NK-92 (cell line): ENCODE measurements around the gene CEP112.
"Not testable (repeated sequence)": the region's sequence is repeated elsewhere in the genome, so short reads cannot be mapped to it uniquely, and the experiment has no call there.

Experiments
- DNase-seq: peaks from one replicate; lab custom pipeline; 2025; ENCODE audit not compliant: unreplicated experiment; lab: John Stamatoyannopoulos, UW

The CEP112 gene

DNA sequence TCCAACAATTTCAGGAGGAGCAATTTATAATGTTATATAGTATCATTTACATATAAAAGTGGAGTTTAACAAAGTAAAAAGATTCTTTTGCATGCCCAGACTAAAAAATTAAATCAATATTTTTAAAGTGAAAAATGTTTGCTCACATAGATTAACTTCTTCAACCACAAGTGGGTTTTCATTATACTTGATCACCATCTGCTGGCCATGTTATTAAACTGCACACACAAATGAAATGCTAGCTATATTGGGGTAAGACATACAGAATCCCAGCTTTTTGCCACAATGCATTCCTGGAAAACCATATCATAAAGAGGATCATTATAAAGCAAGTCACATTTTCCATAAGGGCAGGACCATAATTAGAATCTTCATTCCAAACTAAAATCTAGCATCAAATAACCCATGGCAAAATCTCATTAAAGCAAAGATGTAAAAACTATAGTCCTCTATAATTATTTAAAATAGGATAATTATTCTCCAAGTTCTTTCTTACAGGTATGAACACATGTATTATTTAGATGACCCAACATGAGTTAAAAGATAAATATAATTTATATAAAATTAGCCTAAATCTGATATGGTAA lies 26.3 kb downstream of the CEP112 start:
- no peak for DNase-seq

DNA sequence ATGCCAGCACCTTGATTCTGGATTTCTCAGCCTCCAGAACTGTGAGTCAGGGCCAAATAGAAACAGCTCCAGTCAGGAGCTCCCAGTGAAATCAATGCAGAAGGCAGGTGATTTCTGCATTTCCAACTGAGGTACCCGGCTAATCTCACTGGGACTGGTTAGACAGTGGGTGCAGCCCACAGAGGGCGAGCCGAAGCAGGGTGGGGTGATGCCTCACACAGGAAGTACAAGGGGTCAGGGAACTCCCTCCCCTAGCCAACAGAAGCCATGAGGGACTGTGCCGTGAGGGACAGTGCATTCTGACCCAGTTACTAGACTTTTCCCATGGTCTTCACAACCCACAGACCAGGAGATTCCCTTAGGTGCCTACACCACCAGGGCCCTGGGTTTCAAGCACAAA lies 36.9 kb downstream of the CEP112 start:
- not testable (repeated sequence) for DNase-seq

- DNase-seq = no peak
Measured at GRCh38 chr17:66152756-66153155, 39.2 kb downstream of the CEP112 start.

GRCh38 chr17:66150708-66151107 lies 41.2 kb downstream of the CEP112 start:
- DNase-seq = no peak

GRCh38 chr17:66149562-66149961 lies 42.4 kb downstream of the CEP112 start:
- no peak for DNase-seq

- no peak for DNase-seq
Measured at GRCh38 chr17:66146394-66146793, 45.5 kb downstream of the CEP112 start.

DNA sequence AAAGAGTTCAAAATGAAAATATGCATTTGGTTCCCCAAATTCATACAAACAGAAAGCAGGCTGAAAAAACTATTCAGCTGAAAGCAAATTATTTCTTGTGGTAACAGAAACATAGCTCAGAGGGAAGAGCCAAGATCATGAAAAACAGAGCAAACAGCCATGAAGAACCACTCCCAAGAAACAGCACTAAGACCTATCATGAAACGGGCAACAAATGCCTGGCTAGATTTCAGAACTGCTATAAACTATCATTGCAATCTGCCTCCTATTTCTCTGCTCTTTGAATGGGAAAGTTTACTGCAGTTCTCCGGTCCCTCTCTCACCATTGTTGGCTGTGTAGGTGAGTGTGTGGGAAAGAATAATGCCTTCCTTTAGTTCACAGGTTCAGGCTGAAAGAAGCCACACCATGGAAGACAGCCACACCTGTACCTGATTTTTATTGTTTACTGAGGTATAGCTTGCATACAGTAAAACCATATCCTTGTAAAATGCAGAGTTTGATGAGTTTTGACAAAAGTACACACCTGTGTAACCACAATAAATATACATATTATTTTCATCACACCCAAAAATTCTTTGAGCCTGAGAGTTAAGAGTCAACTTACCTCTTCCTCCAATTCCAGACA lies 48.2 kb downstream of the CEP112 start:
- no peak for DNase-seq

DNA sequence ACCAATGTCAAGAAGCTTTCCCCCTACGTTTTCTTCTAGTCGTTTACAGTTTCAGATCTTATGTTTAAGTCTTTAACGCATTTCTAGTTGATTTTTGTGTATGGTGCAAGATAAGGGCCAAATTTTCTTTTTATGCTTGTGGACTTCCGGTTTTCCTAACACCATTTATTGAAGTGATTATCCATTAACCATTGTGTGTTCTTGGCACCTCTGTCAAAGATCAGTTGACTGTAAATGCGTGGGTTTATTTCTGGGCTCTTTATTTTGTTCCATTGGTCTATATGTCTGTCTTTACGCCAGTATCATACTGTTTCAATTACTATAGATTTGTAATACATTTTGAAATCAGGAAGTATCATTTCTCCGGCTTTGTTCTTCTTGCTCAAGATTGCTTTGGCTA lies 49.5 kb downstream of the CEP112 start:
- no peak for DNase-seq

GRCh38 chr17:66138120-66138519 lies 53.8 kb downstream of the CEP112 start:
- no peak for DNase-seq

GRCh38 chr17:66135896-66136295 lies 56.0 kb downstream of the CEP112 start:
- DNase-seq = no peak

DNA sequence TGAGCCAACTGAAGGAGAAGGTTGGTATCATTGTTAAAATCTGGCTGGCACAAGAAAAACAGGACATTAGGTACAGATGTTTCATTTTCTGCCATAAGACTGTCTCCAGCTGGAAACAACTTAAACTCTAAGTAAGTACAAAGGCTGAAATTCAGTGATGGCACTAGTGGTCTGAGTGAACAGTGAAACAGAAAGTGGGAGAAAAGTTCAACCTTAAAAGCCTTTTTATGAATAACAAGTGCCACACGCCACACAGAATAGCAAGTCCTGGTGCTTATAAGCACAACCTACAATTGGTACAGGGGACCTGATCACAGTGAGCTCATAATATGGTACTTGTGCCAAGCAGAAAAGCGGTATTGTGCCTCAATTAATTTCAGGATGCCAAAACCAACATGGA lies 56.7 kb downstream of the CEP112 start:
- no peak for DNase-seq

- no peak for DNase-seq
Measured at GRCh38 chr17:66129759-66130158, 62.2 kb downstream of the CEP112 start.

DNA sequence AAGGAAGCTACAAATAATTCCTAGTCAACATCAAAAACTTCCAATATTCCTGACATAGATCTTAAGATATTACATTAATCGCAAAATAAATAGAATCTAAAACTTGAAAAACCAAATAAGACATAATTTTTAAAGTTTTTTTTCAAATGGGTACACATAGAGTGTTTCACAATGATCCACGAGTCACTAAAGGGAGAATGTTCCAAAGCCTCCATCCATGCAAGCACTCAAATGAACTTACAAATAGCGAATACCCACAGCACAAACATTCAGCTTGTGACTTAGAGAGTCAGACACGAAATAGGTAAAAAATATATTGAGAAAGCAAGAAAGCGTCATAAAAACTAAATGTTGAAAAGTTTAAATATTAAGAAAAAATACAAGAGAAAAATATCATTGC lies 65.7 kb downstream of the CEP112 start:
- no peak for DNase-seq

GRCh38 chr17:66123163-66123562 lies 68.8 kb downstream of the CEP112 start:
- no peak for DNase-seq

- no peak for DNase-seq
Measured at GRCh38 chr17:66115246-66115645, 76.7 kb downstream of the CEP112 start.

GRCh38 chr17:66114609-66115008 lies 77.3 kb downstream of the CEP112 start:
- DNase-seq = no peak

DNA sequence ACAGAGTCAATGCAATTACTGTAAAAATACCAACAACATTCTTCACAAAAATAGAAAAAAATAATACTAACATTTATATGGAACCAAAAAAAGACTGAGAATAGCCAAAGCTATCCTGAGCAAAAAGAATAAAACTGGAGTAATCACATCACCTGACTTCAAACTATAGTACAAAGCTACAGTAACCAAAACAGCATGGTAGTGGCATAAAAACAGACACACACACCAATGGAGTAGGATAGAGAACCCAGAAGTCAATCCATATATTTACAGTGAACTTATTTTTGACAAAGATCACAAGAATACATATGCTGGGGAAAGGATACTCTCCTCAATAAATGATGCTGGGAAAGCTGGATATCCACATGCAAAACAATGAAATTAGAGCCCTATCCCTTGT lies 84.2 kb downstream of the CEP112 start:
- no peak for DNase-seq

- no peak for DNase-seq
Measured at GRCh38 chr17:66098040-66098439, 93.9 kb downstream of the CEP112 start.

- no peak for DNase-seq
Measured at GRCh38 chr17:66094727-66095126, 97.2 kb downstream of the CEP112 start.

DNA sequence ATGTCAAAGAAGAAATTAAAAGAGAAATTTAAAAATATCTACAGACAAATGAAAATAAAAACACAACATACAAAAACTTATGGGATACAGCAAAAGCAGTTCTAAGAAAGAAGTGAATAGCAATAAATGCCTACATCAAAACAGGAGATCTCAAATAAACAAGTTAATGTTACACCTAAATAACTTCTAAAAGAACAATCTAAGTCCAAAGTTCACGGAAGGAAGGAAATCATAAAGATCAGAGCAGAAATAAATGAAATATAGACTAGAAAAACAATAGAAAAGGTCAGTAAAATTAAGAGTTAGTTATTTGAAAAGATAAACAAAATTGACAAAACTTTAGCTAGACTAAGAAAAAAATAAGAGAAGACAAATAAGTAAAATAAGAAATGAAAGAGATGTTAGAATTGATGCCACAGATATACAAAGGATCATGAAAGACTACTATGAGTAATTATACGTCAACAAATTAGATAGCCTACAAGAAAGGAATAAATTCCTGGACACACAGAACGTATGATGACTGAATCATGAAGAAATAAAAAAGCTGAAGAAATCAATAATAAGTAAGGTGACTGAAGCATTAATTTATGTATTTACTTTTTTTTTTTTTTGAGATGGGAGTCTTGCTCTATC lies 100.4 kb downstream of the CEP112 start:
- DNase-seq = no peak

DNA sequence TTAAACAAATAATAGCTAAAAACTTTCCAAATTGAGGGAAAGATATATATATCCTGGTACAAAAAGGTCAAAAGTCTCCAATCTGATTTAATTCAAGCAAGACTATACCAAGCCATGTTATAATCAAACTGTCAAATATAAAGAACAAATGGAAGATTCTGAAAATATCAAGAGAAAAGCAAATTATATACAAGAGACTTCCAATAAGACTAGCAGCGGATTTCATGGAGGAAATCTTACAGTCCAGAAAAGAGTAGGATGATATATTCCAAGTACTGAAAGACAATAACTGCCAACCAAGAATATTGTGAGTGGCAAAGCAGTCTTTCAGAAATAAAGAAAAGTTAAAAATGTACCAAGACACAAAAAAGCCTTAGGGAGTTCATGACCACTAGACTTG lies 102.2 kb downstream of the CEP112 start:
- DNase-seq = no peak

GRCh38 chr17:66088173-66088572 lies 103.8 kb downstream of the CEP112 start:
- DNase-seq = no peak

- DNase-seq = no peak
Measured at GRCh38 chr17:66087073-66087472, 104.9 kb downstream of the CEP112 start.
